Thoracic aorta (tissue), 2 donors: Measurements from ENCODE around the gene UBR3. TPM values are rescaled to one million over a fixed set of nuclear protein-coding genes. Genes with fewer than 3 reads are reported as not detected.

ENCODE experiments used
- ATAC-seq: fragments of 150-250 bp; one replicate; pipeline ENCODE4 v1.8.0; 2017; ENCODE audit warnings: low read depth; ENCODE audit not compliant: insufficient number of reproducible peaks, low FRiP score
- DNase-seq: peaks from one replicate; pipeline ENCODE4 v3.0.0-alpha.2; 2020; ENCODE audit warnings: low spot score
- H3K27ac ChIP-seq, 2 donors: fragments of 200-600 bp; sonication (generic); 1 replicate in 1 of 2; 2 replicates in 1 of 2; pipeline ENCODE4 v1.5.1; 2016; ENCODE audit warnings: mild to moderate bottlenecking in 2 of 2, moderate library complexity in 2 of 2
- H3K27me3 ChIP-seq: fragments of 200-600 bp; sonication (generic); replicated peaks from 2 replicates; pipeline ENCODE4 v1.6.0; 2016; ENCODE audit warnings: mild to moderate bottlenecking; ENCODE audit not compliant: insufficient read depth
- H3K36me3 ChIP-seq: fragments of 200-600 bp; sonication (generic); one replicate; pipeline ENCODE4 v1.5.1; 2016
- H3K4me1 ChIP-seq, 2 donors: fragments of 200-600 bp; sonication (generic); 1 replicate in 1 of 2; 2 replicates in 1 of 2; pipeline versions ENCODE4 v1.5.1 to v1.6.0; 2016; ENCODE audit warnings: low read depth in 2 of 2, mild to moderate bottlenecking in 1 of 2; ENCODE audit not compliant: control insufficient read depth in 1 of 2
- H3K4me3 ChIP-seq: fragments of 200-600 bp; sonication (generic); 2 replicates; pipeline ENCODE4 v1.5.1; 2016; ENCODE audit warnings: mild to moderate bottlenecking
- H3K9me3 ChIP-seq: fragments of 200-600 bp; sonication (generic); 2 replicates; pipeline ENCODE4 v1.5.1; 2016
- CTCF ChIP-seq: fragments of 200-600 bp; sonication (generic); IDR thresholded peaks from one replicate; pipeline ENCODE4 v1.5.1; 2019; ENCODE audit warnings: antibody characterized with exemption
- total RNA-seq, 2 donors: library from RNA; depleted of rRNA; stranded (reverse); fragments of >200 nt; gene quantifications; one replicate each; pipeline versions ENCODE4 v1.1.0 to v1.2.3, GENCODE V29; 2016

Gene UBR3
- total RNA-seq, 2 donors from 2014 or later: 62.1 to 98.6 TPM

- H3K4me3 ChIP-seq: no peak overlapping the region
- TF ChIP-seq CTCF: no peak
- DNase-seq (no peak), ATAC-seq (no peak)
- H3K36me3 ChIP-seq: peaks cover 16% of the 10 kb centered on the region
- H3K27ac ChIP-seq: no peak overlapping the region
- no peaks in the 10 kb centered on the region for H3K4me1 ChIP-seq
- no peaks in the 10 kb centered on the region for H3K9me3 ChIP-seq
- H3K27me3 ChIP-seq: no peaks in the 10 kb centered on the region
These were observed 236.4 kb downstream of the UBR3 start for GRCh38 chr2:170063456-170064235.

- Histone ChIP-seq H3K27me3 (no peaks in the 10 kb centered on the region), H3K27ac (no peak overlapping the region), H3K4me1 (peaks cover 12 to 15% of the 10 kb centered on the region in 2 donors), H3K9me3 (peaks cover 2% of the 10 kb centered on the region), H3K36me3 (peaks cover 11% of the 10 kb centered on the region), H3K4me3 (no peak overlapping the region)
- TF ChIP-seq CTCF: no peak
- DNase-seq: no peak
- ATAC-seq: no peak
These were observed 243.5 kb downstream of the UBR3 start for GRCh38 chr2:170070778-170071177.

GRCh38 chr2:170073288-170073687 lies 246.0 kb downstream of the UBR3 start:
- H3K9me3 ChIP-seq: peaks cover 2% of the 10 kb centered on the region
- ATAC-seq (no peak), DNase-seq (no peak)
- H3K4me3 ChIP-seq: no peak overlapping the region
- peaks cover 3% of the 10 kb centered on the region for H3K36me3 ChIP-seq
- H3K27ac ChIP-seq: no peak overlapping the region
- no peaks in the 10 kb centered on the region for H3K27me3 ChIP-seq
- H3K4me1 ChIP-seq: peaks cover 12 to 15% of the 10 kb centered on the region in 2 donors
- TF ChIP-seq CTCF: no peak

- H3K4me3 ChIP-seq: no peak overlapping the region
- DNase-seq: no peak
- TF ChIP-seq CTCF: no peak
- H3K27ac ChIP-seq: no peak overlapping the region
- no peaks in the 10 kb centered on the region for H3K27me3 ChIP-seq
- H3K36me3 ChIP-seq: peaks cover 8% of the 10 kb centered on the region
- no peak for ATAC-seq
- H3K9me3 ChIP-seq: no peaks in the 10 kb centered on the region
- H3K4me1 ChIP-seq: peaks cover 12 to 15% of the 10 kb centered on the region in 2 donors
These were observed 248.9 kb downstream of the UBR3 start for GRCh38 chr2:170076189-170076588.

GRCh38 chr2:170077830-170078569 lies 250.7 kb downstream of the UBR3 start:
- ATAC-seq (no peak), DNase-seq (no peak)

More at GRCh38 chr2:170077830-170078569, 250.7 kb downstream of the UBR3 start:
- no peak for TF ChIP-seq CTCF
- Histone ChIP-seq H3K4me3 (no peak overlapping the region), H3K27me3 (no peaks in the 10 kb centered on the region), H3K36me3 (peaks cover 10% of the 10 kb centered on the region), H3K9me3 (no peaks in the 10 kb centered on the region), H3K4me1 (peaks cover 8 to 10% of the 10 kb centered on the region in 2 donors), H3K27ac (no peak overlapping the region)
